Hypothalamus (tissue), 51 donors: Measurements from ENCODE around the gene SBSN.

Experiments used
- DNase-seq, 51 donors: peaks; one replicate each; lab custom pipeline; 2025; lab: John Stamatoyannopoulos, UW

The SBSN gene

GRCh38 chr19:35555301-35556005 is 27.3 kb upstream of the SBSN start:
- DNase-seq = no peak

- DNase-seq = no peak
Observed at GRCh38 chr19:35554076-35554475, 26.0 kb upstream of the SBSN start.

- no peak for DNase-seq
Observed at GRCh38 chr19:35553385-35554000, 25.4 kb upstream of the SBSN start.

- no peak for DNase-seq
Observed at GRCh38 chr19:35552534-35553384, 24.6 kb upstream of the SBSN start.

GRCh38 chr19:35551091-35551810 is 23.1 kb upstream of the SBSN start:
- no peak for DNase-seq

GRCh38 chr19:35549879-35550523 is 21.9 kb upstream of the SBSN start:
- peak in 1 of 51 donors; percentile 1 for DNase-seq

GRCh38 chr19:35549174-35549788 is 21.2 kb upstream of the SBSN start:
- peak in 20 of 51 donors; percentile 2 to 45 (median 23) for DNase-seq

GRCh38 chr19:35546532-35546931 is 18.4 kb upstream of the SBSN start:
- DNase-seq = no peak

- DNase-seq = peak in 9 of 51 donors; percentile 25 to 60 (median 43)
Observed at GRCh38 chr19:35545855-35546381, 17.8 kb upstream of the SBSN start.

- peak; percentile 25 to 96 (median 84) for DNase-seq
Observed at GRCh38 chr19:35545001-35545854, 17.1 kb upstream of the SBSN start, which contains the start of gene TMEM147. TSS of gene TMEM147 (plus strand) at chr19:35545626. CDS start at chr19:35545740, 114 bp downstream.

GRCh38 chr19:35544110-35544802 is 16.1 kb upstream of the SBSN start:
- no peak for DNase-seq

- no peak for DNase-seq
Observed at GRCh38 chr19:35543280-35544109, 15.4 kb upstream of the SBSN start.

GRCh38 chr19:35542209-35542608 is 14.1 kb upstream of the SBSN start:
- no peak for DNase-seq

- DNase-seq = no peak
Observed at GRCh38 chr19:35540356-35540927, 12.3 kb upstream of the SBSN start.

GRCh38 chr19:35539850-35540249 is 11.7 kb upstream of the SBSN start:
- no peak for DNase-seq

GRCh38 chr19:35539314-35539713 is 11.2 kb upstream of the SBSN start:
- no peak for DNase-seq
